Neutrophil (primary cell): ENCODE results near the gene AZU1.
"Not testable (repeated sequence)": the region's sequence is repeated elsewhere in the genome, so short reads cannot be mapped to it uniquely, and the experiment has no call there.

Source experiments
- H3K27ac ChIP-seq: fragments of 200-600 bp; sonication (generic); 2 replicates; pipeline ENCODE4 v1.5.1; 2016; ENCODE audit warnings: mild to moderate bottlenecking, moderate library complexity
- H3K27me3 ChIP-seq: fragments of 200-600 bp; sonication (generic); 2 replicates; pipeline ENCODE4 v1.6.0; 2016; ENCODE audit warnings: mild to moderate bottlenecking
- H3K36me3 ChIP-seq: fragments of 200-600 bp; sonication (generic); 2 replicates; pipeline ENCODE4 v1.5.1; 2017
- H3K4me1 ChIP-seq, 2 experiments: fragments of 200-600 bp in 1 of 2; sonication (generic) in 1 of 2; 1 replicate in 1 of 2; 2 replicates in 1 of 2; pipeline versions ENCODE4 v1.5.1 to v1.6.1; 2013 to 2016; ENCODE audit warnings: low read depth in 1 of 2, low read length in 1 of 2, mild to moderate bottlenecking in 1 of 2, moderate library complexity in 1 of 2; ENCODE audit not compliant: control insufficient read depth in 1 of 2, insufficient read depth in 1 of 2
- H3K4me3 ChIP-seq, 2 experiments: fragments of 200-600 bp in 1 of 2; sonication (generic) in 1 of 2; 1 replicate in 1 of 2; 2 replicates in 1 of 2; pipeline ENCODE4 v1.5.1; 2013 to 2016; ENCODE audit warnings: low read depth in 1 of 2, low read length in 1 of 2, mild to moderate bottlenecking in 1 of 2, moderate library complexity in 1 of 2
- H3K9me3 ChIP-seq: fragments of 200-600 bp; sonication (generic); 2 replicates; pipeline ENCODE4 v1.5.1; 2016
- CTCF ChIP-seq: fragments of 200-600 bp; sonication (generic); IDR thresholded peaks from 2 replicates; pipeline ENCODE4 v1.5.1; 2016; ENCODE audit warnings: antibody characterized with exemption

Gene AZU1

GRCh38 chr19:845707-846521 is 18.3 kb downstream of the AZU1 start:
- Histone ChIP-seq H3K27ac (no peak overlapping the region), H3K4me1 (peaks cover 49 to 59% of the 10 kb centered on the region in 2 experiments), H3K27me3 (peaks cover 82% of the 10 kb centered on the region), H3K4me3 (no peak overlapping the region), H3K9me3 (no peaks in the 10 kb centered on the region), H3K36me3 (no peaks in the 10 kb centered on the region)
- TF ChIP-seq CTCF: no peak

GRCh38 chr19:848386-848921 is 20.8 kb downstream of the AZU1 start:
- Histone ChIP-seq H3K27me3 (peaks cover 92% of the 10 kb centered on the region), H3K36me3 (no peaks in the 10 kb centered on the region), H3K9me3 (no peaks in the 10 kb centered on the region), H3K27ac (no peak overlapping the region), H3K4me1 (peaks cover 61 to 70% of the 10 kb centered on the region in 2 experiments), H3K4me3 (no peak overlapping the region)
- no peak for TF ChIP-seq CTCF

- Histone ChIP-seq H3K4me1 (peaks cover 56 to 64% of the 10 kb centered on the region in 2 experiments), H3K27me3 (peaks cover 90% of the 10 kb centered on the region)
- H3K9me3 ChIP-seq, H3K36me3 ChIP-seq, H3K27ac ChIP-seq, H3K4me3 ChIP-seq: not testable (repeated sequence)
Observed at GRCh38 chr19:849195-849594, 21.6 kb downstream of the AZU1 start.

- Histone ChIP-seq H3K27ac (peak overlapping the region; percentile 1), H3K36me3 (no peaks in the 10 kb centered on the region), H3K4me1 (peaks cover 51 to 60% of the 10 kb centered on the region in 2 experiments), H3K9me3 (no peaks in the 10 kb centered on the region), H3K27me3 (peaks cover 81% of the 10 kb centered on the region), H3K4me3 (no peak overlapping the region)
- no peak for TF ChIP-seq CTCF
Observed at GRCh38 chr19:850221-850978, 22.8 kb downstream of the AZU1 start.

- peaks cover 48 to 55% of the 10 kb centered on the region in 2 experiments for H3K4me1 ChIP-seq
- no peak overlapping the region for H3K4me3 ChIP-seq
- H3K36me3 ChIP-seq: no peaks in the 10 kb centered on the region
- H3K9me3 ChIP-seq: no peaks in the 10 kb centered on the region
- TF ChIP-seq CTCF: no peak
- peak overlapping the region; percentile 1 for H3K27ac ChIP-seq
- H3K27me3 ChIP-seq: peaks cover 75% of the 10 kb centered on the region
Observed at GRCh38 chr19:850979-851335, 23.3 kb downstream of the AZU1 start.
